CD4-positive, alpha-beta T cell treated with Interleukin-4 for 1 hour (primary cell): ENCODE measurements around the gene FRG2B.
"Not testable (repeated sequence)": the region's sequence is repeated elsewhere in the genome, so short reads cannot be mapped to it uniquely, and the experiment has no call there.

Experiments used
- DNase-seq, 2 donors: peaks; one replicate each; pipeline ENCODE4 v3.0.0-alpha.2; 2020 to 2022

FRG2B gene

GRCh38 chr10:133592716-133593115, 33.9 kb downstream of the FRG2B start:
- DNase-seq: no peak

DNA sequence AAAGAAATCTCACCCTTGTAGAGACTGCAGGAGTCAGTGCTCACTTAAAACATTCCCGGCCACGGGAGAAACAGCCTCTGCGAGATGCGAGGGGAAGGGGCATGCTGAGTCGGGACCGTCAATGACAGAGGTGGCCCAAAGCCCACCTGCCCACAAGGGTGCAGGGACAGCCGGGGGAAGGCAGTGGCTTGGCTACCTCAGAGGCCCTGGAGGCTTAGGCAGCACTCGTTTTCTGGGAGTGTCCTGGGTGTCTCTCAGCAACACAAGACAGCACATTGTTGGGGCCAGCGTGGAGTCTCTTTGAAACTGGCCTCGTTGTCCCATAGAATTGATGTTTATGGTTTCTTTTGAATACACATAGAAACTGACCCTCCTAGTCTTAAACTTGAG, 35.6 kb downstream of the FRG2B start:
- no peak for DNase-seq

- DNase-seq: no peak
These were observed 36.2 kb downstream of the FRG2B start for GRCh38 chr10:133590226-133590969.

GRCh38 chr10:133577037-133577436, 49.6 kb downstream of the FRG2B start:
- DNase-seq: not testable (repeated sequence)
